Activated CD8-positive, alpha-beta memory T cell treated with anti-CD3 and anti-CD28 coated beads for 36 hours (primary cell): ENCODE data around the gene ESYT2. TPM values are rescaled to one million over a fixed set of nuclear protein-coding genes. Genes with fewer than 3 reads are reported as not detected.
"Not testable (repeated sequence)": the region's sequence is repeated elsewhere in the genome, so short reads cannot be mapped to it uniquely, and the experiment has no call there.

Source experiments
- CTCF ChIA-PET: fragments of 350-600 bp; sonication (Branson Sonifier 250); formaldehyde crosslinking; loops from one replicate; lab custom pipeline; 2021; ENCODE audit warnings: antibody characterized with exemption; lab: Charles Lee
- POLR2A ChIA-PET: fragments of 350-600 bp; sonication (Branson Sonifier 250); formaldehyde crosslinking; loops from one replicate; lab custom pipeline; 2021; ENCODE audit warnings: antibody characterized with exemption; lab: Charles Lee
- total RNA-seq, 2 experiments: library from RNA; stranded (reverse); gene quantifications; one replicate each; pipeline ENCODE4 v1.2.3, GENCODE V29; 2021

The ESYT2 gene, protein sequence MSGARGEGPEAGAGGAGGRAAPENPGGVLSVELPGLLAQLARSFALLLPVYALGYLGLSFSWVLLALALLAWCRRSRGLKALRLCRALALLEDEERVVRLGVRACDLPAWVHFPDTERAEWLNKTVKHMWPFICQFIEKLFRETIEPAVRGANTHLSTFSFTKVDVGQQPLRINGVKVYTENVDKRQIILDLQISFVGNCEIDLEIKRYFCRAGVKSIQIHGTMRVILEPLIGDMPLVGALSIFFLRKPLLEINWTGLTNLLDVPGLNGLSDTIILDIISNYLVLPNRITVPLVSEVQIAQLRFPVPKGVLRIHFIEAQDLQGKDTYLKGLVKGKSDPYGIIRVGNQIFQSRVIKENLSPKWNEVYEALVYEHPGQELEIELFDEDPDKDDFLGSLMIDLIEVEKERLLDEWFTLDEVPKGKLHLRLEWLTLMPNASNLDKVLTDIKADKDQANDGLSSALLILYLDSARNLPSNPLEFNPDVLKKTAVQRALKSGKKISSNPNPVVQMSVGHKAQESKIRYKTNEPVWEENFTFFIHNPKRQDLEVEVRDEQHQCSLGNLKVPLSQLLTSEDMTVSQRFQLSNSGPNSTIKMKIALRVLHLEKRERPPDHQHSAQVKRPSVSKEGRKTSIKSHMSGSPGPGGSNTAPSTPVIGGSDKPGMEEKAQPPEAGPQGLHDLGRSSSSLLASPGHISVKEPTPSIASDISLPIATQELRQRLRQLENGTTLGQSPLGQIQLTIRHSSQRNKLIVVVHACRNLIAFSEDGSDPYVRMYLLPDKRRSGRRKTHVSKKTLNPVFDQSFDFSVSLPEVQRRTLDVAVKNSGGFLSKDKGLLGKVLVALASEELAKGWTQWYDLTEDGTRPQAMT
- 10 to 100 TPM; 57.3 to 59.1 TPM for total RNA-seq

- POLR2A ChIA-PET, result interaction anchor here (0.6 to 1.7 kb wide), 8 partner anchors 11 to 76 kb away, joined by 3 to 14 read pairs (median 4); partner anchors contain the start of gene DYNC2I1
- CTCF ChIA-PET, result interaction anchor here (0.5 to 0.8 kb wide), 3 partner anchors 27 to 174 kb away, joined by 3 read pairs; no protein-coding TSS in a partner anchor
Observed at GRCh38 chr7:158829342-158830210, at the start of gene ESYT2. Gene ESYT2 (minus strand): TSS chr7:158829509. CDS start chr7:158829418, 91 bp downstream.

DNA sequence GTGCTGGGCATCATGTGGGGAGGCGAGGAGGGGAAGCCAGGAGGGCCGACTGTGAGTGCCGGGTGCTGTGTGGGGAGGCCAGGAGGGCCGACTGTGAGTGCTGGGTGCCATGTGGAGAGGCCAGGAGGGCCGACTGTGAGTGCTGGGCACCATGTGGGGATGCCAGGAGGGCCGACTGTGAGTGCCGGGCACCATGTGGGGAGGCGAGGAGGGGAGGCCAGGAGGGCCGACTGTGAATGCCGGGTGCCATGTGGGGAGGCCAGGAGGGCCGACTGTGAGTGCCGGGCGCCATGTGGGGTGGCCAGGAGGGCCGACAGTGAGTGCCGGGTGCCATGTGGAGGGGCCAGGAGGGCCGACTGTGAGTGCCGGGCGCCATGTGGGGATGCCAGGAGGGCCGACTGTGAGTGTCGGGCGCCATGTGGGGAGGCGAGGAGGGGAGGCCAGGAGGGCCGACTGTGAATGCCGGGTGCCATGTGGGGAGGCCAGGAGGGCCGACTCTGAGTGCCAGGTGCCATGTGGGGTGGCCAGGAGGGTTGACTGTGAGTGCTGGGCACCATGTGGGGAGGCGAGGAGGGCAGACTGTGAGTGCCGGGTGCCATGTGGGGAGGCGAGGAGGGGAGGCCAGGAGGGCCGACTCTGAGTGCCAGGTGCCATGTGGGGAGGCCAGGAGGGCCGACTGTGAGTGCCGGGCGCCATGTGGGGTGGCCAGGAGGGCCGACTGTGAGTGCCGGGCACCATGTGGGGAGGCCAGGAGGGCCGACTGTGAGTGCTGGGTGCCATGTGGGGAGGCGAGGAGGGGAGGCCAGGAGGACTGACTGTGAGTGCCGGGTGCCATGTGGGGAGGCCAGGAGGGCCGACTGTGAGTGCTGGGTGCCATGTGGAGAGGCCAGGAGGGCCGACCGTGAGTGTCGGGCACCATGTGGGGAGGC, 49.1 kb upstream of the ESYT2 start:
- POLR2A ChIA-PET, CTCF ChIA-PET: not testable (repeated sequence)

DNA sequence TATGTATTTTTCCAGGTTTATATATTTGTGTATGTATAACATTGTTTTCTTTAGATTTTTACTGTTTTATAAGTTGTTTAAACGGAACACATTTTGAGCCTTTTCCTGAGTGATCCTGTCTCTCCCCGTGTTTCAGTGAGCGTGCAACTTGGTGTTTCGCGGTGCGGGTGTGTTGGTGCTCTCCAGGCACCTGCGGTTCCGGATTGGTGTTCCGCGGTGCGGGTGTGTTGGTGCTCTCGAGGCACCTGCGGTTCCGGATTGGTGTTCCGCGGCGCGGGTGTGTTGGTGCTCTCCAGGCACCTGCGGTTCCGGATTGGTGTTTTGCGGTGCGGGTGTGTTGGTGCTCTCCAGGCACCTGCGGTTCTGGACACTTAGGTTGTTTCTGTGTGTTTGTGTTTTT, 47.7 kb upstream of the ESYT2 start:
- CTCF ChIA-PET, result no interaction called here
- POLR2A ChIA-PET, result no interaction called here

DNA sequence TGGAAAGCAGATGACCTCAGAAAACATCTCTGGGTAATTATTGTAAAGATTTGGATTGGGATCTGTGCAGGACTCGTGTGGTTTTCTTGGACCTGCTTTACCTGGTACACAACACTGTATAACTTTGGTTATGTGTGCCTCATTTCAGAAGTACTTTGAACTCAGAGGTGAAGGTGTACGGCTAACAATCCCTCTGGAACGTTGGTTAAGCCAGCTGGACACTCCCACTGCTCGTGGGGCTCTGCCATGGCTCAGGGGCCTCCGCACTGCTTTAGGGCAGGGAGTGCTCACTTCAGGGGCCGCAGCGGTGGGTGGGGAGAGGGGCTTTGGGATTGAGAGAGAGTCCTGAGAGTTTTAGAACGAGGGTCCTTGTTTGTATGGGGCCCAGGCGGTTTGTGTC, 40.6 kb upstream of the ESYT2 start:
- POLR2A ChIA-PET, result no interaction called here
- CTCF ChIA-PET, result no interaction called here

DNA sequence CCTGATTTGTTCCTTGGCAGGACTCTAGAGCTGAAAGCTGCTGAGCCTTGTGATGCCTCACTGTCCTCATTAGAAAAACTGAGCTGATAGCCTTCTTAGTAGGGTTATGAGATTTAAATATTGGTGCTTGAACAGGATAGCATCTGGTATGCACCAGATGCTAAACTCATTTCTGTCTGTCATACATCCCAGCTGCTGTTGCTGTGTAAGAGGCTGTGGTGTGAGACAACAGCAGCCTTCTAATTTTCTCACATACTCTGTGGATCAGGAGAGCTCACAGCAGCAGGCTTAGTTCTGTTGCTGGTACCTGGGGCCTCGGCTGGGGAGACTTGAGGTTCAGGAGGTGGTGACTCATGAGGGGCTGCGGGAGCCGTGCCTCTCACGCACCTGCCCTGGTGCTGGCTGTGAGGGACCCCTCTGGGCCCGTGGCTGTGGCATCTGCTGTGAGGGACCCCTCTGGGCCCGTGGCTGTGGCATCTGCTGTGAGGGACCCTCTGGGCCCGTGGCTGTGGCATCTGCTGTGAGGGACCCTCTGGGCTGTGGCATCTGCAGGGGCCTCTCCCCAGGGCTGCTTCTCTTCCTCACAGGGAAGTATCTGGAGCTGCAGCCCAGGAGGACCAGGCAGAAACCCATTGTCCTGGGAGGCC, 39.6 kb upstream of the ESYT2 start:
- POLR2A ChIA-PET, result no interaction called here
- CTCF ChIA-PET, result no interaction called here

- CTCF ChIA-PET, result interaction anchor here (0.6 kb wide), 1 partner anchor 10 kb away, joined by 3 read pairs; no protein-coding TSS in a partner anchor
- POLR2A ChIA-PET, result no interaction called here
Observed at GRCh38 chr7:158867214-158867984, 38.1 kb upstream of the ESYT2 start.

GRCh38 chr7:158865977-158866376, 36.7 kb upstream of the ESYT2 start:
- ChIA-PET CTCF (interaction anchor here (0.5 kb wide), 1 partner anchor 22 kb away, joined by 3 read pairs; no protein-coding TSS in a partner anchor), POLR2A (no interaction called here)

- ChIA-PET CTCF (no interaction called here), POLR2A (no interaction called here)
Observed at GRCh38 chr7:158865462-158865922, 36.2 kb upstream of the ESYT2 start.

DNA sequence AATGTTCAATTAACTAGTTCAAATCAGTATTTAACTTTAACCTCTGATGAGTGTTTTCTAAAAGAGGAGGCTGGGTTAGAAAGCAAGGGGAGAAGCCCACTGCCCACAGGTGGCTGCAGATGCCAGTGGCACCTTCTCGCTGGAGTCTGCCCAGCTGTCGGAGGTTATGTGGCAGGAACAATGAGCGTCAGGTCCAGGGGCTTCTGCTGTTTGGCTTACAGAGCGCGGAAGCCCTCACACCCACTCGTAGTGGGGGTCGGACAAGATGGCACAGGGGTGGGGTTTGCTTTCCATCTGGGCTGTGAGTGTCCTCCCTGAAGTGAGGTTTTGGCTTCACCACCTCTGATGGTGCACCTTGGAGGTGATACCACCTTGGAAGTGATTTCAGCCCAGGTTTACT, 35.5 kb upstream of the ESYT2 start:
- ChIA-PET CTCF (no interaction called here), POLR2A (interaction anchor here (1.4 kb wide), 1 partner anchor 35 kb away, joined by 11 read pairs; the partner anchor contains the start of gene ESYT2)

- CTCF ChIA-PET, result interaction anchor here (1.2 kb wide), 1 partner anchor 113 kb away, joined by 3 read pairs; no protein-coding TSS in a partner anchor
- POLR2A ChIA-PET, result interaction anchor here (1.0 to 1.6 kb wide), 6 partner anchors 19 to 160 kb away, joined by 4 to 13 read pairs (median 8); partner anchors contain the start of genes ESYT2 and NCAPG2
Observed at GRCh38 chr7:158864507-158864820, 35.2 kb upstream of the ESYT2 start.

GRCh38 chr7:158863611-158864506, 34.5 kb upstream of the ESYT2 start:
- ChIA-PET CTCF (interaction anchor here (1.0 to 1.2 kb wide), 2 partner anchors 33 to 113 kb away, joined by 3 read pairs; no protein-coding TSS in a partner anchor), POLR2A (interaction anchor here (0.6 to 1.6 kb wide), 11 partner anchors 17 to 159 kb away, joined by 3 to 13 read pairs (median 7); partner anchors contain the start of genes ESYT2 and NCAPG2)

DNA sequence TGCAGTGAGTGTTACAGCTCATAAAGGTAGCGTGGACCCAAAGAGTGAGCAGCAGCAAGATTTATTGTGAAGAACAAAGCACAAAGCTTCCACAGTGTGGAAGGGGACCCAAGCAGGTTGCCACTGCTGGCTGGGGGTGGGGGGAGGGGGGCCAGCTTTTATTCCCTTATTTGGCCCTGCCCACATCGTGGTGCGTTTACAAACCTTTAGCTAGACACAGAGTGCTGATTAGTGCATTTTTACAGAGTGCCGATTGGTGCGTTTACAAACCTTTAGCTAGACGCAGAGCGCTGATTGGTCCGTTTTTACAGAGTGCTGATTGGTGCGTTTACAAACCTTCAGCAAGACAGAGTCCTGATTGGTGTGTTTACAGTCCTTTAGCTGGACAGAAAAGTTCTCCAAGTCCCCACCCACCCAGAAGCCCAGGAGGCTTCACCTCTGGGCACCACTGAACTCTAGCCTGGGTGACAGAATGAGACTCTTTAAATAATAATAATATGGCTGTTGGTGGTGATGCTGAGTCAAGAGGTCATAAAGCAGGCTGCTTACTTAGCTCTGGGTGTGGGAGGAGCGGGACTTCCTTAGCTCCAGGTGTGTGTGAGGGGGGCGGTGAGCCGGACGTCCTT, 33.8 kb upstream of the ESYT2 start:
- ChIA-PET POLR2A (interaction anchor here (0.6 to 1.6 kb wide), 10 partner anchors 16 to 158 kb away, joined by 4 to 13 read pairs (median 8); partner anchors contain the start of genes ESYT2 and NCAPG2), CTCF (interaction anchor here (0.6 to 1.2 kb wide), 3 partner anchors 21 to 114 kb away, joined by 3 read pairs; no protein-coding TSS in a partner anchor)

GRCh38 chr7:158861936-158862704, 32.8 kb upstream of the ESYT2 start:
- ChIA-PET CTCF (interaction anchor here (0.6 kb wide), 1 partner anchor 20 kb away, joined by 3 read pairs; no protein-coding TSS in a partner anchor), POLR2A (no interaction called here)
